Thymus (tissue), 11 donors: ENCODE measurements around the gene SPTSSA. TPM values are rescaled to one million over a fixed set of nuclear protein-coding genes. Genes with fewer than 3 reads are reported as not detected.
A peak's percentile ranks its signal among the peaks of the same experiment; 100 is the strongest.
"Not testable (repeated sequence)": the region's sequence is repeated elsewhere in the genome, so short reads cannot be mapped to it uniquely, and the experiment has no call there.

ENCODE experiments used
- DNase-seq, 9 donors: peaks; one replicate each; pipeline ENCODE4 v3.0.0-alpha.2; 2013; ENCODE audit warnings: low spot score in 9 of 9, low read depth in 6 of 9, missing footprints in 1 of 9
- H3K27ac ChIP-seq, 2 donors: one replicate each; pipeline ENCODE4 v1.5.1; 2013; ENCODE audit warnings: control low read depth in 1 of 2, low read depth in 1 of 2, low read length in 1 of 2, mild to moderate bottlenecking in 1 of 2, moderate library complexity in 1 of 2
- H3K27me3 ChIP-seq, 2 donors: one replicate each; pipeline ENCODE4 v1.5.1; 2013; ENCODE audit warnings: low read length in 1 of 2; ENCODE audit not compliant: control insufficient read depth in 2 of 2, insufficient read depth in 1 of 2
- H3K36me3 ChIP-seq, 2 donors: one replicate each; pipeline ENCODE4 v1.5.1; 2013; ENCODE audit warnings: low read length in 1 of 2, mild to moderate bottlenecking in 1 of 2, moderate library complexity in 1 of 2; ENCODE audit not compliant: control insufficient read depth in 2 of 2, insufficient read depth in 2 of 2
- H3K4me1 ChIP-seq, 2 donors: one replicate each; pipeline ENCODE4 v1.5.1; 2013; ENCODE audit warnings: low read length in 2 of 2; ENCODE audit not compliant: control insufficient read depth in 2 of 2, insufficient read depth in 2 of 2
- H3K4me3 ChIP-seq, 2 donors: one replicate each; pipeline ENCODE4 v1.5.1; 2013; ENCODE audit warnings: low read length in 2 of 2, control low read depth in 1 of 2, mild to moderate bottlenecking in 1 of 2
- H3K9me3 ChIP-seq, 2 donors: one replicate each; pipeline ENCODE4 v1.5.1; 2013; ENCODE audit warnings: low read length in 1 of 2, mild to moderate bottlenecking in 1 of 2; ENCODE audit not compliant: control insufficient read depth in 2 of 2, insufficient read depth in 1 of 2
- WGBS: extraction: QIAGEN DNeasy Blood & Tissue Kit; methylation state at CpG from one replicate; pipeline ENCODE4 v1.1.7; 2013; 5-methylcytosine and 5-hydroxymethylcytosine counted together
- polyA plus RNA-seq: library from polyadenylated mRNA; stranded (reverse); fragments of 200-250 nt; gene quantifications from one replicate; pipeline ENCODE4 v1.2.3, GENCODE V29; 2013
- total RNA-seq: library from RNA; stranded (reverse); fragments of 120-200 nt; gene quantifications from one replicate; pipeline ENCODE4 v1.2.4, GENCODE V29; 2013
- donor health status: healthy.

Gene SPTSSA
- total and polyA plus RNA-seq, 2 donors = 2.4 to 34.7 TPM

- not testable (repeated sequence) for H3K27me3 ChIP-seq, H3K27ac ChIP-seq, DNase-seq, H3K4me3 ChIP-seq, H3K4me1 ChIP-seq, H3K36me3 ChIP-seq, H3K9me3 ChIP-seq
- WGBS = over 99% methylated on average over 31 of the region's 31 CpGs
Observed at GRCh38 chr14:34476036-34476435, 14.0 kb upstream of the SPTSSA start.

GRCh38 chr14:34475163-34475562, 13.1 kb upstream of the SPTSSA start:
- no peak overlapping the region for H3K27ac ChIP-seq
- 83% methylated on average over 3 of the region's 6 CpGs for WGBS
- no peaks in the 10 kb centered on the region for H3K4me1 ChIP-seq
- no peaks in the 10 kb centered on the region for H3K36me3 ChIP-seq
- H3K9me3 ChIP-seq = no peaks in the 10 kb centered on the region
- H3K27me3 ChIP-seq = no peaks in the 10 kb centered on the region
- H3K4me3 ChIP-seq = no peak overlapping the region
- DNase-seq = no peak

- Histone ChIP-seq H3K4me1 (no peaks in the 10 kb centered on the region), H3K27me3 (no peaks in the 10 kb centered on the region), H3K36me3 (no peaks in the 10 kb centered on the region), H3K4me3 (no peak overlapping the region), H3K27ac (no peak overlapping the region), H3K9me3 (no peaks in the 10 kb centered on the region)
- DNase-seq = no peak
- WGBS = 96% methylated on average over 2 of the region's 2 CpGs
Observed at GRCh38 chr14:34474187-34474679, 12.2 kb upstream of the SPTSSA start.

- WGBS = 93% methylated on average over 6 of the region's 6 CpGs
- no peak overlapping the region for H3K27ac ChIP-seq
Observed at GRCh38 chr14:34472706-34473279, 10.8 kb upstream of the SPTSSA start.

GRCh38 chr14:34470319-34470718, 8.3 kb upstream of the SPTSSA start:
- no peak overlapping the region for H3K27ac ChIP-seq
- no peak for DNase-seq
- H3K9me3 ChIP-seq = no peaks in the 10 kb centered on the region
- no peaks in the 10 kb centered on the region for H3K4me1 ChIP-seq
- no peaks in the 10 kb centered on the region for H3K27me3 ChIP-seq
- H3K36me3 ChIP-seq = no peaks in the 10 kb centered on the region
- no peak overlapping the region for H3K4me3 ChIP-seq

More at GRCh38 chr14:34472706-34473279, 10.8 kb upstream of the SPTSSA start:
- Histone ChIP-seq H3K4me1 (no peaks in the 10 kb centered on the region), H3K4me3 (no peak overlapping the region), H3K36me3 (no peaks in the 10 kb centered on the region), H3K27me3 (no peaks in the 10 kb centered on the region), H3K9me3 (no peaks in the 10 kb centered on the region)
- DNase-seq = no peak

- no peak for DNase-seq
- Histone ChIP-seq H3K27me3 (no peaks in the 10 kb centered on the region), H3K4me1 (peaks cover 0 to 2% of the 10 kb centered on the region in 2 donors), H3K4me3 (no peak overlapping the region), H3K9me3 (no peaks in the 10 kb centered on the region), H3K36me3 (no peaks in the 10 kb centered on the region), H3K27ac (no peak overlapping the region)
- 99% methylated on average over 2 of the region's 2 CpGs for WGBS
Observed at GRCh38 chr14:34466691-34467090, 4.7 kb upstream of the SPTSSA start.

GRCh38 chr14:34465069-34465859, 3.2 kb upstream of the SPTSSA start:
- no peaks in the 10 kb centered on the region for H3K27me3 ChIP-seq
- WGBS = 58% methylated on average over 2 of the region's 2 CpGs
- peaks cover 0 to 2% of the 10 kb centered on the region in 2 donors for H3K4me1 ChIP-seq
- peak in 1 of 9 donors; percentile 4 for DNase-seq
- H3K36me3 ChIP-seq = no peaks in the 10 kb centered on the region
- no peak overlapping the region for H3K27ac ChIP-seq
- no peaks in the 10 kb centered on the region for H3K9me3 ChIP-seq
- no peak overlapping the region for H3K4me3 ChIP-seq

GRCh38 chr14:34463598-34463961, 1.5 kb upstream of the SPTSSA start:
- Histone ChIP-seq H3K36me3 (no peaks in the 10 kb centered on the region), H3K4me3 (no peak overlapping the region)
- 97% methylated on average over 1 of the region's 1 CpG for WGBS

GRCh38 chr14:34461334-34462131, 507 bp downstream of the SPTSSA start:
- DNase-seq = peak in 5 of 9 donors; percentile 13 to 40 (median 19)
- H3K27ac ChIP-seq = peak overlapping the region; percentile 68 to 69
- no peaks in the 10 kb centered on the region for H3K27me3 ChIP-seq
- peak overlapping the region; percentile 54 to 80 for H3K4me3 ChIP-seq
- H3K36me3 ChIP-seq = no peaks in the 10 kb centered on the region
- WGBS = under 1% methylated on average over 45 of the region's 45 CpGs
- H3K9me3 ChIP-seq = no peaks in the 10 kb centered on the region
- peaks cover 0 to 2% of the 10 kb centered on the region in 2 donors for H3K4me1 ChIP-seq

More at GRCh38 chr14:34463598-34463961, 1.5 kb upstream of the SPTSSA start:
- Histone ChIP-seq H3K4me1 (peaks cover 0 to 2% of the 10 kb centered on the region in 2 donors), H3K27ac (no peak overlapping the region), H3K27me3 (no peaks in the 10 kb centered on the region), H3K9me3 (no peaks in the 10 kb centered on the region)
- DNase-seq = no peak
